PC-3 (cell line): ENCODE results near the gene FBXW2. TPM values are rescaled to one million over a fixed set of nuclear protein-coding genes. Genes with fewer than 3 reads are reported as not detected.

Experiments used
- ATAC-seq: fragments of 200-7000 bp; cut with Tn5 transposase; 2 replicates; pipeline ENCODE4 v1.9.1; 2020; ENCODE audit warnings: mild to moderate bottlenecking, moderate library complexity
- Bru-seq: library from RNA; stranded (reverse); fragments of 400-500 nt; gene quantifications from one replicate; lab custom pipeline; 2021; lab: Mats Ljungman, UMichigan
- BruChase-seq, 2 experiments: library from RNA; stranded (reverse); fragments of 400-500 nt; gene quantifications; one replicate each; lab custom pipeline; 2021; lab: Mats Ljungman, UMichigan
- BruUV-seq: library from RNA; stranded (reverse); fragments of 400-500 nt; replicated peaks from 2 replicates; lab custom pipeline; 2021; lab: Mats Ljungman, UMichigan
- CTCF ChIA-PET: fragments of 300-600 bp; sonication (Branson Sonifier 250); formaldehyde crosslinking; loops from one replicate; lab custom pipeline; 2022; ENCODE audit warnings: antibody characterized with exemption; lab: Charles Lee
- POLR2A ChIA-PET: fragments of 300-600 bp; sonication (Branson Sonifier 250); formaldehyde crosslinking; loops from one replicate; lab custom pipeline; 2022; ENCODE audit warnings: antibody characterized with exemption; ENCODE audit not compliant: unreplicated experiment; lab: Charles Lee
- DNase-seq: peaks from one replicate; pipeline ENCODE4 v3.0.0-alpha.2; 2015
- H2AFZ ChIP-seq: fragments of 300-600 bp; sonication (generic); 2 replicates; pipeline ENCODE4 v1.6.0; 2016; ENCODE audit warnings: antibody characterized with exemption, low read length
- H3F3A ChIP-seq: fragments of 300-600 bp; sonication (generic); one replicate; pipeline ENCODE4 v1.6.0; 2017; ENCODE audit warnings: antibody characterized with exemption, low read length, control low read depth, mild to moderate bottlenecking; ENCODE audit not compliant: unreplicated experiment
- H3K27ac ChIP-seq: fragments of 300-600 bp; sonication (generic); 2 replicates; pipeline ENCODE4 v1.5.1; 2016; ENCODE audit warnings: mild to moderate bottlenecking, low read length
- H3K27me3 ChIP-seq: fragments of 300-600 bp; sonication (generic); 2 replicates; pipeline ENCODE4 v1.6.1; 2016; ENCODE audit warnings: low read length, mixed read lengths
- H3K36me3 ChIP-seq: fragments of 300-600 bp; sonication (generic); 2 replicates; pipeline ENCODE4 v1.6.1; 2016; ENCODE audit warnings: low read depth, mixed run types, low read length, mixed read lengths
- H3K4me1 ChIP-seq: fragments of 300-600 bp; sonication (generic); 2 replicates; pipeline ENCODE4 v1.5.1; 2016; ENCODE audit warnings: low read length; ENCODE audit not compliant: insufficient read depth
- H3K4me2 ChIP-seq: fragments of 300-600 bp; sonication (generic); 2 replicates; pipeline ENCODE4 v1.6.0; 2016; ENCODE audit warnings: low read length
- H3K4me3 ChIP-seq: fragments of 300-600 bp; sonication (generic); 2 replicates; pipeline ENCODE4 v1.5.1; 2016; ENCODE audit warnings: mild to moderate bottlenecking, low read length, mixed read lengths
- H3K79me2 ChIP-seq: fragments of 300-600 bp; sonication (generic); 2 replicates; pipeline ENCODE4 v1.6.1; 2017; ENCODE audit warnings: low read length, mixed read lengths
- H3K9ac ChIP-seq: fragments of 300-600 bp; sonication (generic); 2 replicates; pipeline ENCODE4 v1.6.0; 2016; ENCODE audit warnings: mild to moderate bottlenecking, low read length
- H3K9me2 ChIP-seq: fragments of 300-600 bp; sonication (generic); replicated peaks from 2 replicates; pipeline ENCODE4 v1.6.1; 2016; ENCODE audit warnings: mixed run types, low read length, mixed read lengths
- H3K9me3 ChIP-seq: fragments of 300-600 bp; sonication (generic); 2 replicates; pipeline ENCODE4 v1.6.1; 2016; ENCODE audit warnings: low read length, mixed read lengths
- H4K20me1 ChIP-seq: fragments of 300-600 bp; sonication (generic); 2 replicates; pipeline ENCODE4 v1.6.1; 2016; ENCODE audit warnings: low read length, mixed read lengths
- CTCF ChIP-seq: fragments of 300-600 bp; sonication (generic); conservative IDR thresholded peaks from 2 replicates; pipeline ENCODE4 v1.5.1; 2017; ENCODE audit warnings: antibody characterized with exemption, low read depth, mild to moderate bottlenecking, low read length
- EZH2 ChIP-seq: fragments of 300-600 bp; sonication (generic); IDR thresholded peaks from one replicate; pipeline ENCODE4 v1.6.1; 2017; ENCODE audit warnings: antibody characterized with exemption, mild to moderate bottlenecking, low read length; ENCODE audit not compliant: unreplicated experiment
- EZH2phosphoT487 ChIP-seq: fragments of 300-600 bp; sonication (generic); IDR thresholded peaks from 2 replicates; pipeline ENCODE4 v1.6.1; 2018; ENCODE audit warnings: mild to moderate bottlenecking, antibody characterized with exemption, low read length, borderline replicate concordance
- intact Hi-C: fragments of 100-400 bp; cut with micrococcal nuclease; formaldehyde crosslinking; loops from 2 replicates; pipeline ENCODE4 v1.9.0; 2023
- long read RNA-seq: library from polyadenylated mRNA; unstranded; transcript quantifications from one replicate; pipeline ENCODE4 v2.0.0, GENCODE V29; 2021; ENCODE audit not compliant: unreplicated experiment
- total RNA-seq: library from RNA; depleted of rRNA; stranded (reverse); fragments of >200 nt; gene quantifications from 2 replicates; pipeline ENCODE4 v1.2.3, GENCODE V29; 2014; rRNA removed

Gene FBXW2
- total RNA-seq (25.0 and 30.5 TPM in 2 replicates), Bru-seq, nascent RNA (percentile 84 among the genes with signal in this experiment), BruChase-seq, experiment 1, labeled RNA remaining after a 6-hour chase (percentile 91 among the genes with signal in this experiment), BruChase-seq, experiment 2, labeled RNA remaining after a 2-hour chase (percentile 92 among the genes with signal in this experiment)
- long read RNA-seq, full-length matches to known transcripts: 9 of 100 reads
- long read RNA-seq, partial matches to known transcripts: 19 of 100 reads
- long read RNA-seq, other reads (novel, unspliced or antisense): 72 of 100 reads

GRCh38 chr9:120792898-120793765 lies at the start of gene FBXW2:
TSS of gene FBXW2 (minus strand) at chr9:120793416. CDS start at chr9:120788258, 5,158 bp downstream.
- Histone ChIP-seq H3K9ac (peak within 1 kb of the TSS; percentile 98), H3K36me3 (peaks cover 8% of the 10 kb centered on the region; the same call in 1 of the 2 replicates), H2AFZ (peak within 1 kb of the TSS; percentile 96), H3K9me3 (no peaks in the 10 kb centered on the region), H3K4me1 (peaks cover 18% of the 10 kb centered on the region), H3K27me3 (no peaks in the 10 kb centered on the region), H3K27ac (peak within 1 kb of the TSS; percentile 63), H3K79me2 (peaks cover 63% of the 10 kb centered on the region), H3F3A (no peaks in the 10 kb centered on the region), H4K20me1 (peaks cover 6% of the 10 kb centered on the region; the same call in 1 of the 2 replicates), H3K4me2 (peak within 1 kb of the TSS; percentile 98), H3K9me2 (no peaks in the 10 kb centered on the region), H3K4me3 (peak within 1 kb of the TSS; percentile 99)
- peak; percentile 85 for DNase-seq
- ATAC-seq: peak; percentile 96
- ChIA-PET CTCF (no interaction called here), POLR2A (interaction anchor here (0.6 to 1.1 kb wide), 2 partner anchors 62 to 359 kb away, joined by 3 to 4 read pairs; no protein-coding TSS in a partner anchor)
- TF ChIP-seq EZH2: no peak
- no peak for TF ChIP-seq EZH2phosphoT487
- TF ChIP-seq CTCF: no peak
- intact Hi-C loops: no loop called here
- BruUV-seq: no TSS peak

- H3K9ac ChIP-seq: peak overlapping the region; percentile 97
- TF ChIP-seq CTCF (no peak), EZH2phosphoT487 (no peak)
- peak overlapping the region; percentile 86 for H3K4me2 ChIP-seq
- ChIA-PET POLR2A (no interaction called here), CTCF (no interaction called here)
- peak overlapping the region; percentile 90 for H3K27ac ChIP-seq
- H4K20me1 ChIP-seq: 0 out of 2 replicates have a peak, but pooled peaks cover 5% of the 10 kb centered on the region
- peak; percentile 6 for DNase-seq
- peak; percentile 13 for ATAC-seq
- no peaks in the 10 kb centered on the region for H3K36me3 ChIP-seq
- peak overlapping the region; percentile 79 for H2AFZ ChIP-seq
- H3F3A ChIP-seq: no peaks in the 10 kb centered on the region
- intact Hi-C loops: loop anchor here (5.0 kb wide), 1 partner anchor 220 kb away; no protein-coding TSS in a partner anchor
- H3K4me1 ChIP-seq: no peaks in the 10 kb centered on the region; the same call in none of the 2 replicates
- no peaks in the 10 kb centered on the region for H3K27me3 ChIP-seq
- BruUV-seq: TSS peak; percentile 68
- H3K9me3 ChIP-seq: no peaks in the 10 kb centered on the region
- H3K79me2 ChIP-seq: peaks cover 66% of the 10 kb centered on the region
- peak overlapping the region; percentile 89 for H3K4me3 ChIP-seq
- no peaks in the 10 kb centered on the region for H3K9me2 ChIP-seq
Measured at GRCh38 chr9:120841930-120842684, 48.9 kb upstream of the FBXW2 start.
